HG03354 (cell line): ENCODE results near the gene DAAM1.

Experiments used
- ATAC-seq: cut with Tn5 transposase; IDR thresholded peaks from one replicate; pipeline ENCODE4 v1.9.1; 2021; ENCODE audit warnings: mild to moderate bottlenecking; ENCODE audit not compliant: unreplicated experiment, poor library complexity, severe bottlenecking

Gene DAAM1

DNA sequence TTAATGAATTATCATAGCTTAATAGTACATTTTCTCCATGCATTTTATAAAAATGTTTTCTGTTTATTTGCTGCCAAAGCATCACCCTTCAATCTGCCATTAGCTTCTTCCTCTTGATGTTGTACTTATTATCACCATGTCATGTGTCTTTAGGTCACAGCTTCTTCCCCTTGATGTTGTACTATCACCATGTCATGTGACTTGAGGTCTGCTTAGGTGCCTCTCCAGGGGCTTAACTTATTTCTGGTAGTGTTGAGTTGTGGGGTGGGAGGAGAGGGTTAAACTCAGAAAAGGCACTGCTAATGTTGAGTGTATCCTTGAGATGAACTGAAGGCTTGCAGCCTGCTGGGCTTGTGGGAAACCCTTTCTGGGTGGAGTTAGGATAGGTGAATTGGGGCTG is 87.8 kb downstream of the DAAM1 start:
- ATAC-seq = no peak

DNA sequence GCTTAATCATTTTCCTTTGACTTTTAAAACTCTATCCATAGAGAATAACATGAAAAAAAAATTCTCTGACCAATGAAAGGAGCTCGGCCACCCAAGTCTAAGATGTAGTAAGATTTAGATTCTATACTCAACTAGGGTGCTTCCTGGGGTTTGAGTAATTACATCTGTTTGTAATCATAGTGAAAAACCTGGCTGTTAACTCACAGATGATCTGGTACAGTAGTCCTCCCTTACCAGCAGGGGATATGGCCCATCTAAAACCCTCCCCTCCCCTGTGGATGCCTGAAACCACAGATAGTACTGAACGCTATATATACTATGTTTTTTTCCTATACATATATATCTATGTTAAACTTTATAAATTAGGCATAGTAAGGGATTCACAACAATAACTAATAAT is 89.2 kb downstream of the DAAM1 start:
- peak; percentile 37 for ATAC-seq

GRCh38 chr14:59278111-59278510 is 89.6 kb downstream of the DAAM1 start:
- ATAC-seq = no peak

- no peak for ATAC-seq
These were observed 92.5 kb downstream of the DAAM1 start for GRCh38 chr14:59280961-59281360.

DNA sequence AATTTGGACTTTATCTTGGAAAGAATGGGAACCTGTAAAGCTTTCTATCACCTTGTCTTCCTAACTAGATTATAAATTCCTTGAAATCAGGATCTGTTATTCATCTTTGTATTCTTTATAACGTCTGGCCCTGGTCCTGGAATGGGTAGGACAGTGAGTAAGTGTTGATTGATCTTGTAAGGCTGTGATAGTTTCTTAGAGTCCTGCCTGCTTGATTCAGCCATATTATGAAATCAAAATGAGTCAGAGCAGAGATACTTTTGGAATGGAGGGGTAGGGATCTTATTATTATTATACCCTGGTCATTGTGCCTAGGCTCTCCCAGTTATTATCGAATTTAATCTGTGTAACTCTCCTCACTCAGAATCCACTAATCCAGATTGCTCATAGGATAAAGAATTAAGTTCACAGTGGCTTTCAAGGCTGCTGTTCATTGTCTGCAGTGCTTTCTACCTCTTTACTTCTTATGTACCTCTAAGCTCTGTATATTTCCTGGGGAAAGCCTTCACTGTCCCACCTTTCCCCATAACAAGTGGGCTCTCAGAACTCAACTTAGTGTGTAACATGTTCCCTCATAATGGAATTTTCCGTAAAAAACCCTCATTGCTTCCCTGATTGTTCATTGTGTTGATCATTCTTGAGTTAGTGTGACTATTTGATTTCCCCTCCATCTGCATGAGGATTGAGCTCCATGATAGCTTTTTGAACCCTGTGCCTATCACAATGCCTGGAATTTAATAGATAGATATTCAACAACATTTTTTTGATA is 93.3 kb downstream of the DAAM1 start:
- ATAC-seq = no peak

DNA sequence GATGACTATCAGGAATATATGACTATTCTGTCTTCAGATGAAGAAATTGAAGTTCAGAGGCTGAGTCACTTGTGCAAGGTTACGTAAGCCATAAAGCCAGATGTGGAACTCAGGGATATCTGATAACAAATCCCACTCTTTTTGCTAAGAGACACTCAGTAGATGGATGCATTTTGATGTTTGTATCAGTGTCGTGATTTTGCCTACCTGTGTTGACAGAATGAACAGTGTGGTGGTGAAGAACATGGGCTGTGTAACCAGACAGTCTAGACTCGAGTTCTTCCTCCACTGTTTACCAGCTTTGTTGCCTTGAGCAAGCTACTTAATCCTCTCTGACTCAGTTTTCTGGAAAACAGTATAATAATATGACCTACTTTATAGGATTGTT is 93.9 kb downstream of the DAAM1 start:
- no peak for ATAC-seq

DNA sequence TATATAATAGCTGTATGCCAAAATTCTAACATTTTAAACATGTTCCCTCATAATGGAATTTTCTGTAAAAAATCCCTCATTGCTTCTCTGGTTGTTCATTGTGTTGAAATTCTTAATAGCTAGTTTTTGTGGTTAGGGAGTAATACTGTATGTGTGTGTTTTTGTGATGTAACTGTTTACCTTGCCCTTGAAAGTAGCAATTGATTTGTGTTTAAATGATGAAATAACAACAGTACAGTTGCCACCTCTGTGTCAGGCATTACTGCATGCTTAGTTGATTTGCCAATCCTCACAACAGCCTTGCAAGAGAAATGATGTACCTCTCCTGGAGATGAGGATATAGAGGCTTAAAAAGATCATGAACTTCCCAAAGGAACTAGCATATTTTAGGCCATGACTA is 94.9 kb downstream of the DAAM1 start:
- no peak for ATAC-seq

- ATAC-seq = no peak
These were observed 95.6 kb downstream of the DAAM1 start for GRCh38 chr14:59284059-59284458.

DNA sequence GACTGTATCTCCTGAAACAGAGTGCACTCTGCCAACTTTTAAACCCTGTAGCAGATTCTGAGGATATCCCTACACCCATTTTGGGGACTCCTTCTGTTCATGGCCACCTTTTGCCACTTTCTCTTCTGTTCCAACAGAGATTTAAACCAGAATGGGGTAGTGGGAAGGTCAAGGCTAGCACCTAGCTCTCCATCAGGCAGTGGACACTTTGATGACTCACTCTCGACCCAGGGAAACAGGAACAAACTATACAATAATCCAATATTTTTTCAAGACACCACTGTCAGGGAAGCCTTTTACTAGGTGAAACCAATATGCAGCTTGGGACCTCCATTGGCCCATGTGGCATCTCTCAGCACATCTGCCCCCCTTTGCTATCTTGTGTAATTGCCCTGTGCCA is 103.6 kb downstream of the DAAM1 start:
- no peak for ATAC-seq

DNA sequence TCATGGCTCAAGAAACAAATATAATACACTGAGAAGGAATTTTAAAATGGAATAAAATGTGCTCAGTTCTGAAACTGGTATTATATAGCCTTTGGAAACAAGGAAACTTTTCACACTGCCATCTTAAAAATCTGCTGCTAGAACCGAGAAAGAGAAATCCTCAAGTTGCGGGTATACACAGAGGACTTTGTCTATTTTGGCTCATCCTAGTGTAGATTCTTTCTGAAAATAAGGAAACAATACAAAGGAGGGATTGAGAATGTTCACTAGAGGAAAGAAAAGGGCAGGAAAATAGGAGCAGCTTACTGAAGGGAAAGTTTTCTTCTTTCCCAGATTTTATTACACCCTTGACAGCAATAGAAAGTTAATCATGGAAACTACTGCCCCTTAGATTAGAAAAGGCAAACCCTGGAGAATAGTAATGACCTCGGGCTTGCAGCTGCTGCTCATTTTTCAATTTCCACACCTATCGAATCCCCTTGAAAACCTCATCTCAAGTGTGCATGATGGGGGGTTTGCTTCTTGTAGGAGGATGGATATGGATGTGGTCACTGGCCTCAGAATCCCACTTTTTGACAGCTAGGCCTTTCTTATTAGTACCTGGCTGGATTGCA is 104.6 kb downstream of the DAAM1 start:
- ATAC-seq = no peak

DNA sequence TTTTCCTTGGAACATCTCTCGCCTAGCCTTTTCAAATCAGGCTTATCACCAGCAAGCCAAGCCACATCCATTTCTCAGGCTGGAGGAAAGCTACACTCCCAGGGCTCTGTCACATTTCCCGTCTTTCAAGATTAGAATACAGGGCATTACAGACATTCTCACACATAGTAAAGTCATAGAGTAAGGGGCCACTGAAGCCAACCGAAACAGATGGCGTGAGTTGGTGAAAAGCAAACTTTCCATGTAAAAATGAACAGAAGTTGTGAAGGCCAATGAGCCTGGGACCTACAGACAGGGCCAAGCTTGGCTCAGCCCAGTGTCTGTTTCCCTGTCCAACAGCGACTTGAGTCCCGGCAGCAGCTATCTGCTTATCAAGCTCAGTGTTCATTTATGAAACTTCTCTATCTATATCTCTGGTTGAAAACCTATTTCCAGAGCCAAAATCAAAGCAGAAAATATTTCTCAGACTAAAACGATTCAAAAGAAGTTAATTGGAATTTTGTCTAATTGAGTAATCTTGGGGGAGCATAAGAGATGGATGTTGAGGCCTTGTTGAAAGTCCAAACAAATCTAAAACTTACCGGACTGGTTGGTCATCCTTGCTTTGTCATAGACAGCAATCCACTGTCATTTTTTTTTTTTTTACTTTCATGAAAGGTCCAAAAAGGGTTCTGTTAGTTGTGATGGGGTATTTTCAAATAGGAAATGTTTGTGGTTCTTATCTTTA is 105.6 kb downstream of the DAAM1 start:
- ATAC-seq = no peak

GRCh38 chr14:59294662-59294992 is 106.2 kb downstream of the DAAM1 start:
- no peak for ATAC-seq

- no peak for ATAC-seq
These were observed 107.5 kb downstream of the DAAM1 start for GRCh38 chr14:59295951-59296350.

GRCh38 chr14:59296508-59296907 is 108.0 kb downstream of the DAAM1 start:
- ATAC-seq = no peak

DNA sequence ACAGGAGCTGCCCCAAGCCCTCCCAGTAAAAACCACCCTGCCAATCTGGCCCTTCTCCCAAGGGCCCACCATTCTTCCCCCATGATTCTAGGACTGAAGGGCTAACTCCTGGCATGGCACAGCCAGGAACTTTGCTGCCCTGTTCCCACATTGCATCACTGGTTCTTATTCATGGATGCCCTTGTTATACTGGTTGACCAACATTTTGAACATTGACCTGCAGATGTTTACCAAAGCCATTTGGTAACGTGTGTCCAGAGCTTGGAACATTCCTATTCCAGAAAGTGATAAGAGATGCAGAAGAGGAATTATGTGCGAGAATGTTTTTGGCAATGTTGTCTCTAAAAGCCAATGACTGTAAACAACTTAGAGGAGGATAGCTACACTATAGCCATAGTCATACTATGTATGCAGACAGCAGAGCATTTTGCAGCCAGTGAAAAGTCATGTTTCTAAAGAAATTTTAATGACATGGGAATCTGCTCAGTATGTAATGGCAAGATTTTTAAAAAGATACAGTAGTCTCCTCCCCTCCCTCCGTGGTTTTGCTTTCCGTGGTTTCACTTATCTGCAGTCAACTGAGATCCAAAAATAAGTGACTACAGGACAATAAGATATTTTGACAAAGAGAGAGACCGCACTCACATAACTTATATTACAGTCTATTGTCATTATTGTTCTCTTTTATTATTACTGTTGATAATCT is 108.8 kb downstream of the DAAM1 start:
- no peak for ATAC-seq

DNA sequence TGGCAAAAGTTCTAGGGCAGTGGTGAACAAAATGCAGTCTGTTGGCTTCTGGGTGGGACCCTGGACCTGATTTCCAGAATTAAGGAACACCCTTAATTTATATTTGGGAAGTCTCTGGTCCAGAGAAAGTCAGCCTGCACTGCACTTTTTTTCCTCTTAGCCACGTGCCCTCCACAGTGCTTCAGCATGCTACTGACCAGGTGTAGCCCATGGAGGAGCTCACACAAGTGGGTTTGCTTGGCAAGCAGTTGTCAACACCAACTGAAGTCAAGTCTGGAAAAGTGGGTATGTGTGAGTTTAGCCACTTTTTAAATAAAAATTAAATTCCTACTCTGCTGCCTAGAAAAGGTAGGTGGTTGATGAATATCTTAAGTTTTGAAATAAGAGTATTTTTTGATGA is 111.3 kb downstream of the DAAM1 start:
- ATAC-seq = no peak

GRCh38 chr14:59301354-59301753 is 112.9 kb downstream of the DAAM1 start:
- ATAC-seq = peak; percentile 93

GRCh38 chr14:59302313-59302712 is 113.8 kb downstream of the DAAM1 start:
- ATAC-seq = no peak

DNA sequence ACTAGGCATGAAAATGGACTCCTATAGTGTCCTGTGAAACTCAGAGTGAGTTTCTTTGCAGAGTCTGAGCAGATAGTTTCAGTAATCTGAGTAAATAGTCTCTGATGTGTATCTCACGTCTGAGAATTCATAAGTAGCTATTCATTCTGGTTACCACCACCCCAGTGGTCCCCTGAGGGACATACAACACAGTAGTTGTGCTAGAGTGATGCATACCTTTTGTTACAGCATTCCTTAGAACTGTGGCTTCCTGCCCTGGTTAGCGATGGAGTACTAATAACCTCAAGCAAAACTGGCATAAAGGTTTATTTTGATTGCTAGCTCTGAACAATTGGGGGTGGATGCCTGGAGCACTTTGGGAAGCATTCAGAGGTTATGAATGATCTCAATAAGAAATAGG is 114.7 kb downstream of the DAAM1 start:
- peak; percentile 38 for ATAC-seq

GRCh38 chr14:59305231-59305630 is 116.8 kb downstream of the DAAM1 start:
- ATAC-seq = no peak
